Stimulated activated CD4-positive, alpha-beta T cell treated with anti-CD3 and anti-CD28 coated beads, Interleukin-1b, Interleukin-23, amount 100 ng/mL, for 1 hour (primary cell): ENCODE measurements around the gene SYNE3.

Source experiments
- DNase-seq, 2 donors: peaks; one replicate each; pipeline ENCODE4 v3.0.0-alpha.2; 2020; ENCODE audit warnings: low read depth in 2 of 2

SYNE3 gene

GRCh38 chr14:95474941-95475340 lies 41.5 kb downstream of the SYNE3 start:
- DNase-seq: no peak

DNA sequence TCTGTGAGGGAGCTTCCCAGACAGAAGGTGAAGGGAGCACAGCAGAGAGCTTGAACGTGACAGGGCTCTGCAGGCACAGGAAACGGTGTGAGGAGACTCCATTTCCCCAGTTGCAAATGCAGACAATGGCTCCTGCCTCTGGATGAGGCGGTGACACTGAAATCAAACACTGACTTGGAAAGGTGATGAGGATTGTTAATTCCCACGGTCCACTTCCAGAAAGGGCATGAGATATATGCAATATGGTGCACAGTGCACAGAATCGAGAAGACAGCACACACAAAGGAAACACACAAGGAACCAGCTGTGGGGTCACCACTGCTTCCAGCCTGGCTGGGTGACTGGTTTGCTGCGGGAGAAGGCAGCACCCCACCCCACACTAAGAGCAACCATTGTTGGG lies 42.0 kb downstream of the SYNE3 start:
- DNase-seq: no peak

- no peak for DNase-seq
Observed at GRCh38 chr14:95472819-95473251, 43.6 kb downstream of the SYNE3 start.

- no peak for DNase-seq
Observed at GRCh38 chr14:95471476-95471875, 45.0 kb downstream of the SYNE3 start.

GRCh38 chr14:95471016-95471415 lies 45.4 kb downstream of the SYNE3 start:
- no peak for DNase-seq

- DNase-seq: no peak
Observed at GRCh38 chr14:95469134-95469481, 47.3 kb downstream of the SYNE3 start.

GRCh38 chr14:95468448-95469133 lies 47.9 kb downstream of the SYNE3 start:
- no peak for DNase-seq

GRCh38 chr14:95467657-95468056 lies 48.8 kb downstream of the SYNE3 start:
- DNase-seq: no peak

DNA sequence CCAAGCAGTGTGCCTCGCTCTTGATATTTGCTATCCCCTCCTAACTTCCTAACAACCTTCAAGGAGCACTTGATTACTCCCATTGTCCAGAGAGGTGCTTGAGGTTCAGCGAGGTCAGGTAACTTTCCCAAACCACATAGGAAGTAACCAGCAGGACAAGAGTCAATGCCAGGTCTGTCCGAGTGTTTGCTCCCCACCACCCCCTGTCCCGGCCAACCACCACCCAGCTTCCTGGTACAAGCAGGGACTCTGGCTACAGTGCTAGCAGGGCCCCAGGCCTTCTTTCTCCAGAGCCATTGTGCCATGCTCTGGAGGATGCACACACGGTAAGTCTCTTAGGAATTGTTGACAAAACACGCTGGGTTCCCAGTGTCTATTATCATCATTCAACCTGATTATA lies 49.2 kb downstream of the SYNE3 start:
- DNase-seq: no peak
